HepG2 (cell line): Measurements from ENCODE around the gene PLD3. TPM values are rescaled to one million over a fixed set of nuclear protein-coding genes. Genes with fewer than 3 reads are reported as not detected.

ENCODE experiments used
- CREB1 ChIP-seq, 2 experiments: fragments of 450-650 bp in 1 of 2; IDR thresholded peaks; 2 replicates each; pipeline ENCODE4 v1.6.1; 2016 to 2017; ENCODE audit warnings: control low read depth in 1 of 2, mild to moderate bottlenecking in 1 of 2, missing compliant biosample characterization in 1 of 2, missing genetic modification characterization in 1 of 2
- CSRNP2 ChIP-seq: sonication (generic); formaldehyde crosslinking; conservative IDR thresholded peaks from 2 replicates; pipeline ENCODE4 v1.8.0; 2022; ENCODE audit warnings: low read depth, missing genetic modification reagents
- HBP1 ChIP-seq: IDR thresholded peaks from 2 replicates; pipeline ENCODE4 v1.6.1; 2016; ENCODE audit warnings: low read depth, control low read depth
- HOXA3 ChIP-seq: sonication (generic); formaldehyde crosslinking; IDR thresholded peaks from 2 replicates; pipeline ENCODE4 v1.5.0; 2020; ENCODE audit warnings: missing genetic modification reagents
- HOXD1 ChIP-seq: sonication (generic); formaldehyde crosslinking; IDR thresholded peaks from 2 replicates; pipeline ENCODE4 v1.5.0; 2020; ENCODE audit warnings: missing genetic modification reagents
- MATR3 ChIP-seq: sonication (generic); formaldehyde crosslinking; IDR thresholded peaks from 2 replicates; pipeline ENCODE4 v1.4.0; 2020; ENCODE audit warnings: missing genetic modification reagents
- MBNL3 ChIP-seq: fragments of 250-450 bp; sonication (Bioruptor Pico); conservative IDR thresholded peaks from 2 replicates; pipeline ENCODE4 v1.8.0; 2022; ENCODE audit warnings: mild to moderate bottlenecking, inconsistent platforms
- PPARG ChIP-seq: conservative IDR thresholded peaks from 2 replicates; pipeline ENCODE4 v1.6.1; 2016; ENCODE audit warnings: missing biosample characterization, missing genetic modification reagents
- USF2 ChIP-seq, 2 experiments: sonication (generic) in 1 of 2; formaldehyde crosslinking in 1 of 2; IDR thresholded peaks; 2 replicates each; pipeline versions ENCODE4 v1.5.1 to v1.6.1; 2011 to 2020; ENCODE audit warnings: borderline replicate concordance in 1 of 2, low read depth in 1 of 2, low read length in 1 of 2, mild to moderate bottlenecking in 1 of 2, missing genetic modification reagents in 1 of 2, moderate library complexity in 1 of 2
- ZFP36 ChIP-seq: fragments of 150-350 bp; IDR thresholded peaks from 2 replicates; pipeline ENCODE4 v1.6.1; 2018; ENCODE audit warnings: borderline replicate concordance, low read length, low read depth; ENCODE audit not compliant: partially characterized antibody
- ZFYVE20 ChIP-seq: sonication (generic); formaldehyde crosslinking; IDR thresholded peaks from 2 replicates; pipeline ENCODE4 v1.8.0; 2023; ENCODE audit warnings: low read depth, mild to moderate bottlenecking, moderate library complexity, missing genetic modification reagents, borderline replicate concordance
- ZNF232 ChIP-seq: sonication (generic); formaldehyde crosslinking; IDR thresholded peaks from 2 replicates; pipeline ENCODE4 v1.4.0; 2020; ENCODE audit warnings: missing genetic modification reagents, borderline replicate concordance
- polyA plus RNA-seq, 8 experiments: library from polyadenylated mRNA; depleted of rRNA in 3 of 8; stranded (reverse) in 7 of 8; unstranded in 1 of 8; fragments of >200 nt; fragmentation: Illumina TruSeq in 4 of 8; extraction: Trizol in 4 of 8; gene quantifications; 2 replicates each; pipeline versions ENCODE4 v1.2.1 to v1.2.3, GENCODE V29; 2011 to 2016; ENCODE audit warnings: low read depth in 4 of 8, missing spikeins in 1 of 8, mixed read lengths in 1 of 8; ENCODE audit not compliant: insufficient read depth in 1 of 8
- total RNA-seq, 5 experiments: library from RNA; depleted of rRNA; stranded (reverse); fragments of >200 nt; fragmentation: Illumina TruSeq; extraction: Trizol; gene quantifications; 2 replicates each; pipeline ENCODE4 v1.2.3, GENCODE V29; 2016; ENCODE audit warnings: low read depth in 1 of 5
- TF ChIP-seq, protein P1 (sequence below): sonication (generic); formaldehyde crosslinking; IDR thresholded peaks from 2 replicates; pipeline ENCODE4 v1.5.0; 2020; ENCODE audit warnings: missing genetic modification reagents, mild to moderate bottlenecking, borderline replicate concordance
- TF ChIP-seq, protein P2 (sequence below): sonication (generic); formaldehyde crosslinking; IDR thresholded peaks from 2 replicates; pipeline ENCODE4 v1.8.0; 2022; ENCODE audit warnings: mild to moderate bottlenecking, missing genetic modification reagents; ENCODE audit not compliant: insufficient replicate concordance
- TF ChIP-seq, protein P3 (sequence below): sonication (generic); formaldehyde crosslinking; IDR thresholded peaks from 2 replicates; pipeline ENCODE4 v1.4.0; 2020; ENCODE audit warnings: missing genetic modification reagents
- TF ChIP-seq, protein P4 (sequence below): IDR thresholded peaks from 2 replicates; pipeline ENCODE4 v1.6.1; 2016

Gene PLD3
- total and polyA plus RNA-seq, 2 of the 13 experiments (the other 11 are each of a cell fraction or from before 2014, with no cell fraction given): 45.7 to 164 TPM

GRCh38 chr19:40420766-40421765 lies 72.6 kb downstream of the PLD3 start (continued):
- TF ChIP-seq, protein P1, sequence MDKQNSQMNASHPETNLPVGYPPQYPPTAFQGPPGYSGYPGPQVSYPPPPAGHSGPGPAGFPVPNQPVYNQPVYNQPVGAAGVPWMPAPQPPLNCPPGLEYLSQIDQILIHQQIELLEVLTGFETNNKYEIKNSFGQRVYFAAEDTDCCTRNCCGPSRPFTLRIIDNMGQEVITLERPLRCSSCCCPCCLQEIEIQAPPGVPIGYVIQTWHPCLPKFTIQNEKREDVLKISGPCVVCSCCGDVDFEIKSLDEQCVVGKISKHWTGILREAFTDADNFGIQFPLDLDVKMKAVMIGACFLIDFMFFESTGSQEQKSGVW (CRISPR knock-in tag): no peak
- TF ChIP-seq MATR3 (CRISPR knock-in tag) (no peak), HOXD1 (CRISPR knock-in tag) (peak; percentile 73), ZNF232 (CRISPR knock-in tag) (0 out of 2 replicates have a peak, but pooled peaks have one; percentile 54), CSRNP2 (CRISPR knock-in tag) (no peak), HBP1 (peak; percentile 88), PPARG (CRISPR knock-in tag) (no peak; the same call in 1 of the 2 replicates), HOXA3 (peak; percentile 79), CREB1 (IDR thresholded peaks at IDR 0.05) (peak; percentile 22; the same call in 1 of the 2 replicates), CREB1 (CRISPR knock-in tag; IDR thresholded peaks at IDR 0.05) (no peak), ZFYVE20 (CRISPR knock-in tag) (0 out of 2 replicates have a peak, but pooled peaks have one; percentile 65), USF2 (IDR thresholded peaks at IDR 0.05; ENCODE audit: low read depth, low read length) (no peak), USF2 (CRISPR knock-in tag; IDR thresholded peaks at IDR 0.05; ENCODE audit: borderline replicate concordance) (peak; percentile 97), MBNL3 (CRISPR knock-in tag) (no peak), ZFP36 (peak; percentile 77)
- TF ChIP-seq, protein P2, sequence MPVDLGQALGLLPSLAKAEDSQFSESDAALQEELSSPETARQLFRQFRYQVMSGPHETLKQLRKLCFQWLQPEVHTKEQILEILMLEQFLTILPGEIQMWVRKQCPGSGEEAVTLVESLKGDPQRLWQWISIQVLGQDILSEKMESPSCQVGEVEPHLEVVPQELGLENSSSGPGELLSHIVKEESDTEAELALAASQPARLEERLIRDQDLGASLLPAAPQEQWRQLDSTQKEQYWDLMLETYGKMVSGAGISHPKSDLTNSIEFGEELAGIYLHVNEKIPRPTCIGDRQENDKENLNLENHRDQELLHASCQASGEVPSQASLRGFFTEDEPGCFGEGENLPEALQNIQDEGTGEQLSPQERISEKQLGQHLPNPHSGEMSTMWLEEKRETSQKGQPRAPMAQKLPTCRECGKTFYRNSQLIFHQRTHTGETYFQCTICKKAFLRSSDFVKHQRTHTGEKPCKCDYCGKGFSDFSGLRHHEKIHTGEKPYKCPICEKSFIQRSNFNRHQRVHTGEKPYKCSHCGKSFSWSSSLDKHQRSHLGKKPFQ: peak; percentile 91
- TF ChIP-seq, protein P3, sequence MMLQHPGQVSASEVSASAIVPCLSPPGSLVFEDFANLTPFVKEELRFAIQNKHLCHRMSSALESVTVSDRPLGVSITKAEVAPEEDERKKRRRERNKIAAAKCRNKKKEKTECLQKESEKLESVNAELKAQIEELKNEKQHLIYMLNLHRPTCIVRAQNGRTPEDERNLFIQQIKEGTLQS (CRISPR knock-in tag): peak; percentile 45; the same call in 1 of the 2 replicates
- TF ChIP-seq, protein P4, sequence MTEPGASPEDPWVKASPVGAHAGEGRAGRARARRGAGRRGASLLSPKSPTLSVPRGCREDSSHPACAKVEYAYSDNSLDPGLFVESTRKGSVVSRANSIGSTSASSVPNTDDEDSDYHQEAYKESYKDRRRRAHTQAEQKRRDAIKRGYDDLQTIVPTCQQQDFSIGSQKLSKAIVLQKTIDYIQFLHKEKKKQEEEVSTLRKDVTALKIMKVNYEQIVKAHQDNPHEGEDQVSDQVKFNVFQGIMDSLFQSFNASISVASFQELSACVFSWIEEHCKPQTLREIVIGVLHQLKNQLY (CRISPR knock-in tag): no peak; the same call in 1 of the 2 replicates
